ENCODE results near the gene ACVR2B.
"Not testable (repeated sequence)": the region's sequence is repeated elsewhere in the genome, so short reads cannot be mapped to it uniquely, and the experiment has no call there.

The ACVR2B gene

GRCh38 chr3:38453075-38453912 lies at the start of gene ACVR2B:
ACVR2B (plus strand) TSS chr3:38453890; CDS start chr3:38454323, 433 bp downstream.
- no peak for FAIRE-seq

DNA sequence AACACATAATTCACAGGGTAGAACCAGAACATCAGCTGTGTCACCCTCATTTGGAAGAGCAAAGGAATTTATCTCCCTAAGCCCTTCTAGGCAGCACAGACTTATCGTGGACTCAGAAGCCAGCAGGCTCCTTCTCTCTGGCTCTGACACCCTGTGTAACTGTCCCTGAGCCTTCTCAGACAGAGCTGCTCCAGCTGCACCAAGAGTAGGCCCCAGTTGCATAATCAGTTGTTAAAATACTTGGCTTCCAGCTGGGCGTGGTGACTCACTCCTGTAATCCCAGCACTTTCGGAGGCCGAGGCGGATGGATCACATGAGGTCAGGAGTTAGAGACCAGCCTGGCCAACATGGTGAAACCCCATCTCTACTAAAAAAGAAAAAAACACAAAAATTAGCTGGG lies 49.4 kb upstream of the ACVR2B start:
- FAIRE-seq, result no peak

DNA sequence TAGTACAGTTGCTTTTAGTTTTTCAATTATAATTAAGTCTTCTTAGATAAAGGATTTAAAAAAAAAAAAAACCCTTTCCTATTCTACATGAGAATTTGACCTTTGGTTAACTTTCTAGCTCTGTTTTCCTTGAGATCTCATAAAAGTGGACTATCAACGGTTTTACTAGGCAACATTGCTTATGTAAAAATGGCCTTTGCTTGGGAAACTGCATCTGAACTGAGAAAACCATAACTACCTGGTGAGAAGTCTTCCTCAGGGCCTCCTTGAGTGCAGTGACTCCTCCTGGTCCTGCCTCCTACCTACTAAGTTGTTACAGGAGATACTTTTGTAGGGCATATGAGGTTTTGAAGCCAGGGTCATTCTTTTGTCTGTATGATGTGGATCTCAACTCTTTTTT lies 42.1 kb upstream of the ACVR2B start:
- no peak for FAIRE-seq

DNA sequence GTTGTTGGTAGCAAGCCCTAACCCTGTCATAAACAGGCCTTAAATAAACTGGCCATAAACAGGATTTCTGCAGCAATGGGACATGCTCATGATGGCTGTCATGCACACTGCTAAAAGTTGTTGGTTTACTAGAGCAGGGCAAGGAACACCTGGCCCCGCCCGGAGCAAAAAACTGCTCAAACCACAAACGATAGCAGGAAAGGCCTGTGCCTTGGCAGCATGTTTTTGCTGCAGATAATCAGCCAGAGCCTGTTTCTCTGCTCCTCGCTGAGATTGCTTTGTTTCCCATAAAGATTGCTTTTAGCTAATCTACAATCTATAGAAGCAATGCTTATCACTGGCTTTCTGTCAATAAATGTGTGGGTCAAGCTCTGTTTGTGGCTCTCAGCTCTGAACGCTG lies 32.9 kb upstream of the ACVR2B start:
- not testable (repeated sequence) for FAIRE-seq

DNA sequence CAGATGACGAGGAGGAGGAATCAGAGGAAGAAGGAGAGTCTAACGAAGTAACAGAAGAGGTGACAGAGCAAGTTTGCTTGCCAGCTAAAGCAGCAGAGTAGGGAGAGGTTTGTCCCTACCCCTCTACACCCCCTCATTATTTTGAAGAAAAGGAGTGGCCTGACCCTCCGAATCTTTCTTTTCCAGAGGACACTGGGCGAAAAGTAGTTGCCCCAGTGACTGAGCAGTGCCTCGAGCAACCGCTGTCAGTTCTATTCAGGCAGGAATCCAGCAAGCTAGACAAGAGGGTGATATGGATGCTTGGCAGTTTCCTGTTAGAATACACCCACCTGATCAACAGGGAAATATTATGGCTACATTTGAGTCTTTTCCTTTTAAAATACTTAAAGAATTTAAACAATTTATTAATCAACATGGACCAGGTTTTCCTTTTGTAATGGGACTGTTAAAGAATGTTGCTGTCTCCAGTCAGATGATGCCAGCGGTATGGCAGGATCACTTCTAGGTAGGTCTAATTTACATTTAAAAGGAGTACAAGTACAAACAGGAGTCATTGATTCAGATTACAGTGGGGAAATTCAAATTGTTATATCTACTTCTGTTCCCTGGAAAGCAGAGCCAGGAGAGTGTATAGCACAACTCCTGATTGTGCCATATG lies 31.9 kb upstream of the ACVR2B start:
- no peak for FAIRE-seq

DNA sequence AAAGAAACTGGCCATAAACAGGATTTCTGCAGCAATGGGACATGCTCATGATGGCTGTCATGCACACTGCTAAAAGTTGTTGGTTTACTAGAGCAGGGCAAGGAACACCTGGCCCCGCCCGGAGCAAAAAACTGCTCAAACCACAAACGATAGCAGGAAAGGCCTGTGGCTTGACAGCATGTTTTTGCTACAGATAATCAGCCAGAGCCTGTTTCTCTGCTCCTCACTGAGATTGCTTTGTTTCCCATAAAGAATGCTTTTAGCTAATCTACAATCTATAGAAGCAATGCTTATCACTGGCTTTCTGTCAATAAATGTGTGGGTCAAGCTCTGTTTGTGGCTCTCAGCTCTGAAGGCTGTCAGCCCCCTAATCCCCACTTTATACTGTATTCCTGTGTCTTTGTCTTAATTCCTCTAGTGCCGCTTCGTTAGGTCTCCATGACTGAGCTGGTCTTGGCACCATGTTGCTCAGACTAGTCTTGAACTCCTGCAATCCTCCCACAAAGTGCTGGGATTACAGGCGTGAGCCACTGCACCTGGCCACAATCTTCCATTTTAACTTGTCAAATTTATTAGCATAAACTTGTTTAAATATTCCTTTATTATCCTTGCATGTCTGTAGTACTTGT lies 26.8 kb upstream of the ACVR2B start:
- FAIRE-seq, result not testable (repeated sequence)

- not testable (repeated sequence) for FAIRE-seq
Measured at GRCh38 chr3:38432871-38433658, 20.6 kb upstream of the ACVR2B start.

DNA sequence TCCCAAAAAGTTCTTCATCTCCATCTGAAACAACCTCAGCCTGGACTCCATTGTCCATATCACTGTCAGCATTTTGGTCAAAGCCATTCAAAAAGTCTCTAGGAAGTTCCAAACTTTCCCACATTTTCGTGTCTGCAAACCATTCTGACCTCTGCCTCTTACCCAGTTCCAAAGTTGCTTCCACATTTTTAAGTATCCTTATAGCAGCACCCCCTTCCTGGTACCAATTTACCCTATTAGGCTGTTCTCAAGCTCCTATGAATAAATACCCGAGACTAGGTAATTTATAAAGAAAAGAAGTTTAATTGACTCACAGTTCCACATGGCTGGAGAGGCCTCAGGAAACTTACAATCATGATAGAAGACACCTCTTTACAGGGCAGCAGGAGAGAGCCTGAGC lies 20.0 kb upstream of the ACVR2B start:
- FAIRE-seq, result not testable (repeated sequence)

DNA sequence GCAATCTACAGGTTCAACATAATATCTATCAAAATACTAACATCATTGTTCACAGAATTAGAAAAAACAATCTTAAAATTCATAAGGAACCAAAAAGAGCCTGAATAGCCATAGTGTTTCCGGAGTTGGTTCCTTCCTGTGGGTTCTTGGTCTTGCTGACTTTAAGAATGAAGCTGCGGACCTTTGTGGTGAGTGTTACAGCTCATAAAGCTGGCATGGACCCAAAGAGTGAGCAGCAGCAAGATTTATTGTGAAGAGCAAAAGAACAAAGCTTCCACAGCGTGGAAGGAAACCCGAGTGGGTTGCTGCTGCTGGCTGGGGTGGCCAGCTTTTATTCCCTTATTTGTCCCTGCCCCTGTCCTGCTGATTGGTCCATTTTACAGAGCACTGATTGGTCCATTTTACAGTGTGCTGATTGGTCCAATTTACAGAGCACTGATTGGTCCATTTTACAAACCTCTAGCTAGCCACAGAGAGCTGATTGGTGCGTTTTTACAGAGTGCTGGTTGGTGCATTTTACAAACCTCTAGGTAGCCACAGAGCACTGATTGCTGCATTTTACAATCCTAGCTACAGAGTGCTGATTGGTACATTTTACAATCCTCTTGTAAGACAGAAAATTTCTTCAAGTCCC lies 15.1 kb upstream of the ACVR2B start:
- FAIRE-seq, result not testable (repeated sequence)

- not testable (repeated sequence) for FAIRE-seq
Measured at GRCh38 chr3:38443205-38443604, 10.5 kb upstream of the ACVR2B start.

DNA sequence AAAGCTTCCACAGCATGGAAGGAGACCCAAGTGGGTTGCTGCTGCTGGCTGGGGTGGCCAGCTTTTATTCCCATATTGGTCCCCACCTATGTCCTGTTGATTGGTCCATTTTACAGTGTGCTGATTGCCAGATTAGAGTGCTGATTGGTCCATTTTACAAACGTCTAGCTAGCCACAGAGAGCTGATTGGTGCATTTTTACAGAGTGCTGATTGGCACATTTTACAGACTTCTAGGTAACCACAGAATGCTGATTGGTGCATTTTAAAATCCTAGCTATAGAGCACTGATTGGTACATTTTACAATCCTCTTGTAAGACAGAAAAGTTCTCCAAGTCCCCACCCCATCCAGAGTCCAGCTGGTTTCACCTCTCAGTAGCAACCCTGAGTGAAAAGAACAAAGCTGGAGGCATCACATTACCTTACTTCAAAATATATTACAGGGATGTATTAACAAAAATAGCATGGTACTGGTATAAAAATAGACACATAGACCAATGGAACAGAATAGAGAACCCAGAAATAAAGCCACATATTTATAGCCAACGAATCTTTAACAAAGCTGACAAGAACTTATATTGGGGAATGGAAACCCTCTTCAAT lies 7.5 kb upstream of the ACVR2B start:
- no peak for FAIRE-seq

DNA sequence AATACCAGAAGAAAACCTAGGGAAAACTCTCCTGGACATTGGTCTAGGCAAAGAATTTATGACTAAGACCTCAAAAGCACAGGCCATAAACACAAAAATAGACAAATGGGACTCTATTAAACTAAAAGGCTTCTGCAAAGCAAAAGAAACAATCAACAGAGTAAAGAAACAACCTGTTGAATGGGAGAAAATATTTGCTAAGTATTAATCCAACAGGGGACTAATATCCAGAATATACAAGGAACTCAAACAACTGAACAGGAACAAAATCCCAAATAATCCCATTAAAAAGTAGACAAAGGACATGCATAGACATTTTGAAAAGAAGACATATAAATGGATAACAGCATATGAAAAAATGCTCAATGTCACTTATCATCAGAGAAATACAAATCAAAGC lies 6.9 kb upstream of the ACVR2B start:
- no peak for FAIRE-seq

DNA sequence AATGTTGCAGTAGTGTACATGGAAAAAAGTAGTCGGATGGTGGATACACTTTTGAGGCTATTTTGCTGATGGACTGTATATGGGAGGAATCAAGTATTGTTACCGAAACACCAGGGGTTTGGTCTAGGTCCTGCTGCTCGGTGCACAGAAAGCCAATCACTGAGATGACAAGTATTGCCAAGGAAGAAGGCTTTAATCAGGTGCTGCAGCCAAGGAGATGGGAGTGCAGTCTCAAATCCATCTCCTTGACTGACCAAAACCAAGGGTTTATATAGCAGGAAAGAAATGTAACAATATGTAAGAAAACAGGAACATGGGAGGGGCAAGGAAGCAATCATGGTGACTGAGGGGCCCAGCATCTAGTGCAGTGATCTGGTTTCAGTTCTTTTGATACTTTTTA lies 2.8 kb upstream of the ACVR2B start:
- FAIRE-seq, result no peak

DNA sequence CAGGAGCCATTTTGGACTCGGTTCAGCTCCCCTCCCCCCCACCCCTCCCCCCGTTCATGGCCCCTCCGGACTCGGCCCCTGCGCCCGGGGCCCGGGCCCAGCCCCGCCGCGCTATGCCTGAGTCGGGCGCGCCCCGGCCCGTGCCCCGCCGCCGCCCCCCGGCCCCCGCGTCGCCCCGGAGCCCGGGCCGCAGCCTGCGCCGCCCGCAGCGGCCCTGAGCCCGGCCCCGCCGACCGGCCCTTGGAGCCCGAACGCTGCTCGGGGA lies 155 bp downstream of the ACVR2B start:
- FAIRE-seq, result no peak

DNA sequence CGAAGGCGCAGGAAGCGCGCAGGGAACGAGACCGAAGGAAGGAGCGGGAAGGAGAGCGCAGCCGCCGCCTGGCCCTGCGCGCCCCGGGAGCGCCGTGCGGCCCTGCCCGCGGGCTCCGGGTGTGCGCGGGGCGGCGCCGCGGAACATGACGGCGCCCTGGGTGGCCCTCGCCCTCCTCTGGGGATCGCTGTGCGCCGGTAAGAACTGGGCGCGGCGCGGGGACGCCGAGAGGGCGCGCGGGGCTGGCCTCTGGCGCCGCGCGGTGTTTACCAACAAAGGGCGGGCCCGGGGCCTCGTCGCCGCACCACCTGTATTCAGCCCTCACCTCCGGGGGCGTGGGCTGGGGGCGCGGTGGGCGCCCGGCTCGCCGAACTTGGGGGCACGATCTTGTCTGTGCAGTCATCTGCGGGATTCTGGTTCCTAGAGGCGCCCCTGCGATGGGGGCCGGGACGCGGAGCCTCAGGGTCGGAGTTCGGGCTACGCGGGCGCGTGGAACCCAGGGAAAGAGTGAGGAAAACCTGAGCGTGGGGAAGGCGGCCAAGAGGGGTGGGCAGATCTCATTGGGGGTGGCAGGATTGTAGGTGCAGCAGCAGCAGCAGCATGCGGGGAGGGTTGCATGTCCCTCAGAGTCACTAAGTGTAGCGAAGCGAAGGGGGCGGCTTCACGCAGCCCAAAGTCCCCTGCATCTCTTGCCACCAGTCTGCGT lies 641 bp downstream of the ACVR2B start:
- FAIRE-seq, result no peak

DNA sequence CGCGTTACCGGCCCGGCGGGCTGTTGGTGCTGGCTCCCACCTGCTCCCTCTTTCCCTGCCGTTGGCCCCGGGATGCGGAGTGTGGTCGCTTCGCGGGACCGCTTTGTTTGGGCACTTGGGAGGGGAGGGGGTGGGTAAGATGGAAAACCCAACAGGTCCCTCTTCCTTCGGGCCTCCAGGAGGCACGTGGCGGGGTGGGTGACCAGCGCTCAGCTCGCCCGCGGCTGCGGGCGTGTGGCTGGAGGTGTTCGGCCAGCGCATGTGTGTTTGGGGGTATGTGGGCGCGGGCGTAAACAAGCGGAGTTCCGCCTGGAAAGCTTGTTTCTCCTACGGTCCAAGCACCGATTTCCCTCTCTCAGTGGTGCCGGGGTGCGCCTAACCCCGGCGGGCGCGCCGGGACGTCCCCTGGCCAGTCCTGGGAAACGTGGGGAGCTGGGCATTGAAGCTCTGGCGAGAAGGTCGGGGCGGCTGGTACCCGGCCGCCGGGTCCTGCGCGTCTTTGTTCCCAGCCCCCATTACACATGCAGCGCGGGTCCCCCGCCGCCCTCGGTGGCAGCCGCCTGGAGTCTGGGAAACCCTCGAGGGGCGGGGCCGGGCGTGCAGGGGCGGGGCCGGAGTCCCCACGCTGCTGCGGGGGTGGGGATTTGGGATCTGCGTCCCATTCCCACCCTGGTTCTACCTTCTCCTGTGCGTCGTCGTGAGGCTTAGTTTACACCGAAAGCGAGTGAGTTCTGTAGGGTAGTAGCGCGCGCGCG lies 1.4 kb downstream of the ACVR2B start:
- FAIRE-seq, result no peak

- no peak for FAIRE-seq
Measured at GRCh38 chr3:38455639-38456430, 2.1 kb downstream of the ACVR2B start.

DNA sequence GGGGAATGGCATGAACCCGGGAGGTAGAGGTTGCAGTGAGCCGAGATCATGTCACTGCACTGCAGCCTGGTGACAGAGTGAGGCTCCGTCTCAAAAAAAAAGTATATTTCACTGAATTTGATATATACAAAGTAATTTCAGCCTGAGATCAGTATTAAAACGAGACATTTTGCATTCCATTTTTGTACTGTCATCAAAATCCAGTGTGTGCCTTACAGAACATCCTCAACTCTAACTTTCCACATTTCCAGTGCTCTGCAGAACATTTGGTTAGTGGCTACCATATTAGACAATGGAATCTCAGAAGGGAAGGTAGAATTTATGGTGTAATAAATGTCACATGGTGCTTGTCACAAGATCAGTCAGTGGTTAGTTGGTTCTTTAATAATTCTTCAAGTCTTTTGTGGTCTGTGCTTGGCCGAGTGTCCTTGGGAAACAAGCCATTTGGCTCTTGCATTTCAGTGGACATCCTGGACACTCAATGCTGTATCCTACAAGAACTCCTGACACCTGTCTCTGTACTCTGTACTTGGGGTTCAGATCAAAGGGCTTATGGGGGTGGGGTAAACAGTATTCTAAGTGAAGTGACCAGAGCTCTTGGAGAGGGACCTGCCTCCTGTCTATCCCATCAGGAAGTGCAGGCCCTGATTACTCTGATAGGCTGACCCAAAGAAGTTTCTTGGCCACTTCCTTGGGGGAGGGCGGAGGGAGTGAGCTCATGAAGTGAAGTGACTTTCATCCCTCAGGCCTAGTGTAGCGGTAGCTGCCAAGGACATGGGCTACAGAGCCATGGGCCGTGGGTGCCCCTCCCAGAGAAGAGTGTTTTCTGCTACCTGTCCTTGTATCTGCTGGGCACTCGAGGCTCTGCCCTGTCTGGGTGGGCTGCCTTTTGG lies 3.7 kb downstream of the ACVR2B start:
- FAIRE-seq, result no peak

All from TTC549 (cell line).